ENCODE measurements around the gene UBXN2A. TPM values are rescaled to one million over a fixed set of nuclear protein-coding genes. Genes with fewer than 3 reads are reported as not detected.

Gene UBXN2A
- total and polyA plus RNA-seq, 2 experiments from 2014 or later, result 17.2 to 18.0 TPM

DNA sequence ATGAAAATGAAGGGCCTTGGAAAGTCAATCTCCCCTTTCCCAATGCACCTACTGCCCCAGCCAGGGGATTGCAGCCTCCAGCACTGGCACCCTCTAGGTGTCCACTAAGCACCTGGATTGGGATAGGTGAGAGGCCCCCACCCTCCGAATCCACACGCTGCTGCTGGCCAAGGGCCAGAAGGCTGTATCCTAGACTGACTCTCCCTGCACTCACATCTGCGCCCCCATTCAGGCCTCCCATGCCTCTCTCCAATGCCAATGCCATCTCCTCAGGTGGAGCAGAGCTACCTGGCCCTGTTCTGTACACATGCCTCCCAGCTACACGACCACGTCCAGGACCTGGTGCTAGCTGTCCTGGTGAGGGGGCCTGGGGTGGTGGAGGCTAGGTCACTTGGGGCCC lies 79.5 kb downstream of the UBXN2A start:
- WGBS, 2 experiments (ENCODE audit: low coverage in 1 of 2, low lambda C conversion rate in 2 of 2, missing lambda C conversion rate in 2 of 2), result 81 to 86% methylated on average over 5 of the region's 5 CpGs

DNA sequence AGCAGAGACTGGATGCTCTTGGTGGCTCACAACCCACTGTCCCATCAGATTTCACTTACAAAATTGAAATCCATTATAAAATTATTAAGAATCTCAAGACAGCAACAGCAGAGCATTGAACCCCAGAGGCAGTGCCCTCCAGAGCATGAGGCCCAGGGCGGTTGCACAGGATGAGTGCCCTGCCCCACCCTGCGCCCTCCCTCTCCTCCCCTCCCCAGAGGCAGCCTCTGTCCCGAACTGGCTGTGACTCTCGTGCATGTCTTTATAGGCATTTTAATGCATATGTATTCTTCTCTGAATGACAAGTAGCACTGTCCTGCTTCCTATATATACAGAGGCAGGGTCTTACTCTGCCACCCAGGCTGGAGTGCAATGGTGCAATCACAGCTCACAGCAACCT lies 80.0 kb downstream of the UBXN2A start:
- Histone ChIP-seq H3K4me2 (ENCODE audit: unreplicated experiment) (no peak overlapping the region), H3K9ac (no peak overlapping the region), H3K27ac (no peak overlapping the region), H3K36me3 (ENCODE audit: low read depth) (no peaks in the 10 kb centered on the region), H2AFZ (no peak overlapping the region), H3K79me2 (ENCODE audit: insufficient read depth) (no peaks in the 10 kb centered on the region), H3K4me1 (ENCODE audit: insufficient read depth) (peaks cover 14% of the 10 kb centered on the region), H3K27me3 (replicated peaks; ENCODE audit: insufficient read depth) (no peaks in the 10 kb centered on the region), H3F3A (ENCODE audit: insufficient read depth) (no peaks in the 10 kb centered on the region), H3K4me3 (no peak overlapping the region), H3K9me2 (ENCODE audit: insufficient read depth) (no peaks in the 10 kb centered on the region), H4K20me1 (ENCODE audit: insufficient read depth) (no peaks in the 10 kb centered on the region), H3K9me3 (ENCODE audit: low read depth) (no peaks in the 10 kb centered on the region)
- 50 to 67% methylated on average over 4 of the region's 4 CpGs for WGBS, 2 experiments (ENCODE audit: low coverage in 1 of 2, low lambda C conversion rate in 2 of 2, missing lambda C conversion rate in 2 of 2)
- in situ Hi-C loops (cut with MboI), result no loop called here
- DNase-seq, result no peak
- TF ChIP-seq EZH2 (IDR thresholded peaks at IDR 0.05; ENCODE audit: insufficient read depth, poor library complexity, severe bottlenecking) (no peak), EZH2phosphoT487 (IDR thresholded peaks at IDR 0.05; ENCODE audit: insufficient read depth, low read depth) (no peak)

More for the DNA sequence above, 79.5 kb downstream of the UBXN2A start:
- H3K36me3 ChIP-seq (ENCODE audit: low read depth), result no peaks in the 10 kb centered on the region
- no peaks in the 10 kb centered on the region for H3K79me2 ChIP-seq (ENCODE audit: insufficient read depth)
- no peak overlapping the region for H3K4me3 ChIP-seq
- no peaks in the 10 kb centered on the region for H4K20me1 ChIP-seq (ENCODE audit: insufficient read depth)
- no peak for DNase-seq
- no peak overlapping the region for H3K27ac ChIP-seq
- no peaks in the 10 kb centered on the region for H3K9me3 ChIP-seq (ENCODE audit: low read depth)
- H3K27me3 ChIP-seq (replicated peaks; ENCODE audit: insufficient read depth), result no peaks in the 10 kb centered on the region
- TF ChIP-seq EZH2phosphoT487 (IDR thresholded peaks at IDR 0.05; ENCODE audit: insufficient read depth, low read depth) (no peak), EZH2 (IDR thresholded peaks at IDR 0.05; ENCODE audit: insufficient read depth, poor library complexity, severe bottlenecking) (no peak)
- in situ Hi-C loops (cut with MboI), result no loop called here
- H2AFZ ChIP-seq, result no peak overlapping the region
- H3K4me1 ChIP-seq (ENCODE audit: insufficient read depth), result peaks cover 19% of the 10 kb centered on the region
- H3K4me2 ChIP-seq (ENCODE audit: unreplicated experiment), result no peak overlapping the region
- H3K9ac ChIP-seq, result no peak overlapping the region
- H3F3A ChIP-seq (ENCODE audit: insufficient read depth), result no peaks in the 10 kb centered on the region
- H3K9me2 ChIP-seq (ENCODE audit: insufficient read depth), result no peaks in the 10 kb centered on the region

DNA sequence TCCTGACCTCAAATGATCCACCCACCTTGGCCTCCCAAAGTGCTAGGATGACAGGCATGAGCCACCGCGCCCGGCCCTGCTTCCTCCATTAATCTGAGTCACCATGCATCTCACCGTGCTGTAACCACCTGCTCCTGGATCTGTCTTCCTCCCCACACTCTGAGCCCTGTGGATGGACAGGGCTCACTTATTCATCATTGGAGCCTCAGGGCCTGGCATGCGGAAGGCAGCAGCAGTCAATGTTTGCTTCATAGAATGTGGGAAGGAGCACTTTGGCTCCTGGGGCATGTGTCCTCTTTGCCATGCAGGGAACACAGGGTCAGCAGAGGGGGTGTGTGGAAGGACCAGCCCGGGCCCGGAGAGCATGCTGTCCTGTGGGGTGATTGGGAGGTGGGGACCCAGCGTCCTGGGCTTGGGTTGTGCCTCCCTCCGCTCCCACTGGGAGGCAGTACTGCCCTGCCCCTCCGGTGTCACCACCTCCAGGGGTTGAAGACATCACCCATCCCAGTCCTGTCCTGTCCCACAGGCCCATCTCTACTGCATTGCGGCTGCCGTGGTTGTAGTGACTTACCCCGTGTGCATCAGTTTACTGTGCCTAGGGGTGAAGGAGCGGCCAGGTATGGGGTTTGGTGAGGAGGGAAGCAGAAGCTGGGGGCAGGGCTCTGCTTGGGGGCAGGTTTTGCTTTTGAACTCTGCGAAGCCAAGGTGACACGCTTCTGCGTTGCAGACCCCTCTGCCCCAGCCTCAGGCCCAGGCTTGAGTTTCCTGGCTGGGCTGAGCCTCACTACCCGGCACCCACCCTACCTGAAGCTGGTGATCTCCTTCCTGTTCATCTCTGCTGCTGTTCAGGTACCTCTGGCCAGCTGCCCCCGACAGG lies 81.1 kb downstream of the UBXN2A start:
- TF ChIP-seq EZH2 (IDR thresholded peaks at IDR 0.05; ENCODE audit: insufficient read depth, poor library complexity, severe bottlenecking), result no peak
- no peak for TF ChIP-seq EZH2phosphoT487 (IDR thresholded peaks at IDR 0.05; ENCODE audit: insufficient read depth, low read depth)
- Histone ChIP-seq H3K4me1 (ENCODE audit: insufficient read depth) (peaks cover 4% of the 10 kb centered on the region), H3K9me2 (ENCODE audit: insufficient read depth) (no peaks in the 10 kb centered on the region), H3K9me3 (ENCODE audit: low read depth) (no peaks in the 10 kb centered on the region), H3K4me2 (ENCODE audit: unreplicated experiment) (no peak overlapping the region), H2AFZ (no peak overlapping the region), H3K27me3 (replicated peaks; ENCODE audit: insufficient read depth) (no peaks in the 10 kb centered on the region), H4K20me1 (ENCODE audit: insufficient read depth) (no peaks in the 10 kb centered on the region), H3K79me2 (ENCODE audit: insufficient read depth) (no peaks in the 10 kb centered on the region), H3K9ac (no peak overlapping the region), H3K27ac (no peak overlapping the region), H3K4me3 (no peak overlapping the region), H3F3A (ENCODE audit: insufficient read depth) (no peaks in the 10 kb centered on the region), H3K36me3 (ENCODE audit: low read depth) (no peaks in the 10 kb centered on the region)
- in situ Hi-C loops (cut with MboI), result no loop called here
- 74 to 75% methylated on average over 19 of the region's 19 CpGs for WGBS, 2 experiments (ENCODE audit: low coverage in 1 of 2, low lambda C conversion rate in 2 of 2, missing lambda C conversion rate in 2 of 2)
- peak; percentile 19 for DNase-seq

DNA sequence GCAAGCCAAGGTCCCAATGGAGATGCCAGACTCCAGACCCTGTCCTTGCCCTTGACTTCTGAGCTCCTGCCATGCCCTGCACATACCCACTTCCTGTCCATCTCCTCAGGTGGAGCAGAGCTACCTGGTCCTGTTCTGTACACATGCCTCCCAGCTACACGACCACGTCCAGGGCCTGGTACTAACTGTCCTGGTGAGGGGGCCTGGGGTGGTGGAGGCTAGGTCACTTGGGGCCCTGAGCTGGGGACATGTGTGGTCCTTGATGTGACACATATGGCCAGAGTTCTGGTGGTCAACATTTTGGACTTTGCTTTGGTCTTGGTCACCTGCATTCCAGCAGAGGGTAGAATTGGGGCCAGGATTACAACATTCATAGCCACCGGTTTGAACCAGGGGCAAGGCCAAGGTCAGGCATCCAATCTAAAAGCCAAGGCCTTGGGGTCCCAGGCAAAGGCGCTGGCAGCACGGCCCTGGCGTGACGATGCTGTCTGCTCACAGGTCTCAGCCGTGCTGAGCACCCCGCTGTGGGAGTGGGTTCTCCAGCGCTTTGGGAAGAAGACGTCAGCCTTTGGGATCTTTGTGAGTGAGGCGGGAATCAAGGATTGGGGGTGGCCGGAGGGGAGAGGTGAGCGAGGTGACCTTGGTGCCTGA lies 82.2 kb downstream of the UBXN2A start:
- 89 to 91% methylated on average over 12 to 14 of the region's 14 CpGs for WGBS, 2 experiments (ENCODE audit: low coverage in 1 of 2, low lambda C conversion rate in 2 of 2, missing lambda C conversion rate in 2 of 2)
- Histone ChIP-seq H2AFZ (no peak overlapping the region), H3K27me3 (replicated peaks; ENCODE audit: insufficient read depth) (no peaks in the 10 kb centered on the region), H3K36me3 (ENCODE audit: low read depth) (no peaks in the 10 kb centered on the region), H3K9me3 (ENCODE audit: low read depth) (no peaks in the 10 kb centered on the region), H3K4me2 (ENCODE audit: unreplicated experiment) (no peak overlapping the region), H3K4me1 (ENCODE audit: insufficient read depth) (peaks cover 4% of the 10 kb centered on the region; the same call in 1 of the 2 replicates), H3K9ac (no peak overlapping the region), H3K9me2 (ENCODE audit: insufficient read depth) (no peaks in the 10 kb centered on the region), H3K79me2 (ENCODE audit: insufficient read depth) (no peaks in the 10 kb centered on the region), H3K27ac (no peak overlapping the region), H3K4me3 (no peak overlapping the region), H3F3A (ENCODE audit: insufficient read depth) (no peaks in the 10 kb centered on the region), H4K20me1 (ENCODE audit: insufficient read depth) (no peaks in the 10 kb centered on the region)
- DNase-seq, result no peak
- TF ChIP-seq EZH2 (IDR thresholded peaks at IDR 0.05; ENCODE audit: insufficient read depth, poor library complexity, severe bottlenecking), result no peak
- TF ChIP-seq EZH2phosphoT487 (IDR thresholded peaks at IDR 0.05; ENCODE audit: insufficient read depth, low read depth), result no peak
- in situ Hi-C loops (cut with MboI), result no loop called here

Measured in GM23248 (cell line).